Thoracic aorta endothelial cell (primary cell): ENCODE data around the gene ZNF662. TPM values are rescaled to one million over a fixed set of nuclear protein-coding genes. Genes with fewer than 3 reads are reported as not detected.

ENCODE experiments used
- total RNA-seq: library from RNA; depleted of rRNA; stranded (reverse); fragments of >200 nt; gene quantifications from 2 replicates; pipeline ENCODE4 v1.2.3, GENCODE V29; 2012

Gene ZNF662
- 1.1 and 2.4 TPM in 2 replicates for total RNA-seq

DNA sequence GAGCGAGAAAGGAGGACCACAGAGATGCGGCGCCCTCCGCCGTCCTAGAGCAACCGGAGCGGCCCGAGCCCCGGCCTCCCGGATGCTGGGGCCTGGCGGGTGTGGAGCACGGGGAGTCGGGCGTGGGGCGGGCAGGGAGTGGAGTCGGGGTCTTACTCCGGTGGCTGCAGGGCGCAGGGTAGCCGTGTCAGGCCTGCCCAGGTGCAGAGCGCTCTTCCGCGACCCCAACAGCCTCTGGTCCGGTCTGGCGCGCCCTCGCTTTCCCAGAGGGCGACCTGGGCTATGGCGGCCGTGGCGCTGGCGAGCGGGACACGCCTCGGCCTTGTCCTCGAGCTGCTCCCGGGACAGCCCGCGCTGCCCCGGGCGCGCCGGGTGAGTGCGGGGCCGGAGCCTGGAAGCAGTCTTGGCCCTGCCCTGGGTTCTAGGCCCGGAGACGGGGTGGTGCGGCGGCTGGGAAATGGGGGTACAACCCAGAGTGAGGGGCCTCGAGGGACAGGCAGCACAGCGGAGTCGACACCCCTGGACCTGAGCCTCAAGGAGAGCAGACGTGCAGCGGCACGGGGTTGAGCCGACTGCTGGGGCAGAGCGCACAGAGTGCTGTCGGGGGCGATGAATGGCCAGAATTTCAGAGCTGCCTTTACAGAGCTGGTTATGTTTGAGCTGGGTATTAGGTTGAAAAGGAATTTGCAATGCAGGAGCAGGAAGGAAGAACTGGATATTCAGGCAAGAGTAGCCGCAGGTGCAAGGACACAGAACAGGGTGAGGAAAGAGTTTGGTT lies at the start of gene ZNF662:
Gene ZNF662 (plus strand): TSS at position 73 of the 778 bp plus-strand sequence. CDS start 1,973 bp downstream, outside the sequence.

GRCh38 chr3:42875325-42876151 lies 30.4 kb upstream of the ZNF662 start, which contains the start of gene CYP8B1:
Gene CYP8B1, minus strand, starts transcription at chr3:42875879. Its CDS starts 63 bp downstream, at chr3:42875816.

Other genes with a start within 250 kb of the ZNF662 start
- gene KLHL40, start 220.6 kb upstream of the ZNF662 start, total RNA-seq: under 0.01 TPM in 1 of 2 replicates, not detected in the other
- gene HHATL, start 203.3 kb upstream of the ZNF662 start, total RNA-seq: not detected in 2 replicates
- 0.07 and 0.40 TPM in 2 replicates for gene CCDC13, start 132.9 kb upstream of the ZNF662 start, total RNA-seq
- 205 and 212 TPM in 2 replicates for gene HIGD1A, start 101.7 kb upstream of the ZNF662 start, total RNA-seq
- 0.07 TPM in 1 of 2 replicates, not detected in the other for gene ACKR2, start 96.7 kb upstream of the ZNF662 start, total RNA-seq
- not detected in 2 replicates for gene CYP8B1, start 30.3 kb upstream of the ZNF662 start, total RNA-seq
- gene GASK1A, start 73.2 kb downstream of the ZNF662 start, total RNA-seq: not detected in 2 replicates
- gene POMGNT2, start 199.9 kb downstream of the ZNF662 start, total RNA-seq: 7.2 and 9.8 TPM in 2 replicates